ENCODE measurements around the gene KCNV2. TPM values are rescaled to one million over a fixed set of nuclear protein-coding genes. Genes with fewer than 3 reads are reported as not detected.
A peak's percentile ranks its signal among the peaks of the same experiment; 100 is the strongest.

KCNV2 gene
- not detected for total RNA-seq

- ATAC-seq, result no peak
- Mint-ChIP-seq H3K9me3 (peaks cover 4 to 13% of the 10 kb centered on the region in 2 donors), H3K27ac (no peak within 1 kb of the TSS), H3K36me3 (peaks cover 22 to 32% of the 10 kb centered on the region in 2 donors)
- no peak for DNase-seq (ENCODE audit: low spot score in 2 of 2)
These were observed at the start of gene KCNV2 for GRCh38 chr9:2717385-2717784. KCNV2 (plus strand) TSS chr9:2717510; CDS start chr9:2717740, 230 bp downstream.

DNA sequence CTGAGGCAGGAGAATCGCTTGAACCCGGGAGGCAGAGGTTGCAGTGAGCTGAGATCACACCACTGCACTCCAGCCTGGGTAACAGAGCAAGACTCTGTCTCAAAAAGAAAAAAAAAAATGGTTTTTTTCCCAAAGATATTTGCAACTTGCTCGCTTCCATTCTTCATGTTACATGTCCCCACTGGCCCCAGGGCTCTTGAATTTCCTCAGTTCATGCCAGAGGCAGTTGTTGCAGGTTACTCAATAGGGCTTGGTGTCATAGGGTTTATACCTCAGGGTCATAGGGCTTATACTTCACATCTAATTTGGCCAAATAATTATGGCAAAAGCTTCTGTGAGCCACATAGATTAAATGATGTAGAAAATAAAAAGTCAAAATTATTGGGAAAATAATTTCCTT lies 44.1 kb upstream of the KCNV2 start:
- ATAC-seq (no peak), DNase-seq (ENCODE audit: low spot score in 2 of 2) (no peak)
- Mint-ChIP-seq H3K27ac (peak overlapping the region in 1 of 2 donors; percentile 62), H3K36me3 (no peaks in the 10 kb centered on the region), H3K9me3 (peaks cover 0 to 4% of the 10 kb centered on the region in 2 donors)

GRCh38 chr9:2674141-2674824 lies 43.0 kb upstream of the KCNV2 start:
- peaks cover 0 to 4% of the 10 kb centered on the region in 2 donors for H3K9me3 Mint-ChIP-seq
- H3K36me3 Mint-ChIP-seq, result no peaks in the 10 kb centered on the region
- no peak for ATAC-seq
- DNase-seq (ENCODE audit: low spot score in 2 of 2), result no peak
- no peak overlapping the region for H3K27ac Mint-ChIP-seq

DNA sequence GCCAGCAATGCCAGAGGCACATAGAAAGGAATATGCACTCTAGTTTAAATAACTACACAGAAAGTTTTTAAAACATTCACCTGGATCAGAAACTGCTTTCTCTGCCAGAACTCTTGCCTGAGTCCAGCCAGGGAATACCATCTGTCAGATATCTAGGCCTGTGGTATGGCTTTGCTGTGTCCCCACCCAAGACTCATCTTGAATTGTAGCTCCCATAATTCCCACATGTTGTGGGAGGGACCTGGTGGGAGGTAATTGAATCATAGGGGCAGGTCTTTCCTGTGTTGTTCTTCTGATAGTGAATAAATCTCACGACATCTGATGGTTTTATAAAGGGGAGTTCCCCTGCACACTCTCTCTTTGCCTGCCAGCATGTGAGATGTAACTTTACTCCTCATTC lies 41.5 kb upstream of the KCNV2 start:
- ATAC-seq (no peak), DNase-seq (ENCODE audit: low spot score in 2 of 2) (no peak)
- no peak overlapping the region for H3K27ac Mint-ChIP-seq
- peaks cover 4 to 9% of the 10 kb centered on the region in 2 donors for H3K9me3 Mint-ChIP-seq
- H3K36me3 Mint-ChIP-seq, result no peaks in the 10 kb centered on the region

DNA sequence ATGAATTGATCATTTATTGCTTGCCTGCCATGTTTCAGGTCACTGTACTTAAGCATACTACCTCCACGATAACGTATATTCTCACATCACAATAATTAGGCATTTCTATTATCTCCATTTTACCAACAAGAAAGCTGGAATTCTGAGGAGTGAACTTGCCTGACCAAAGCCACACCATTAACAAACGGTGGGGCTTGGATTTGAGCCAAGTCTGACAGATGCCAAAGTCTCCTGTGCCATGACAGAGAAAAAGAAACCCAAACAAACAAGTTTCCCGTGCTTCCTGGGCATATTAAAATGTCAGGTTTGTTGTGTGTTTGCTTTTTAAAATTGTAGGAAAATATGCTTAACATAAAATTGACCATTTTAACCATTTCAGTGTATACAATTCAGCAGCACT lies 40.8 kb upstream of the KCNV2 start:
- Mint-ChIP-seq H3K27ac (no peak overlapping the region), H3K36me3 (no peaks in the 10 kb centered on the region), H3K9me3 (peaks cover 4 to 12% of the 10 kb centered on the region in 2 donors)
- no peak for ATAC-seq
- DNase-seq (ENCODE audit: low spot score in 2 of 2), result no peak

- Mint-ChIP-seq H3K36me3 (no peaks in the 10 kb centered on the region), H3K9me3 (peaks cover 4 to 12% of the 10 kb centered on the region in 2 donors), H3K27ac (no peak overlapping the region)
- no peak for DNase-seq (ENCODE audit: low spot score in 2 of 2)
- no peak for ATAC-seq
These were observed 39.1 kb upstream of the KCNV2 start for GRCh38 chr9:2677915-2678889.

DNA sequence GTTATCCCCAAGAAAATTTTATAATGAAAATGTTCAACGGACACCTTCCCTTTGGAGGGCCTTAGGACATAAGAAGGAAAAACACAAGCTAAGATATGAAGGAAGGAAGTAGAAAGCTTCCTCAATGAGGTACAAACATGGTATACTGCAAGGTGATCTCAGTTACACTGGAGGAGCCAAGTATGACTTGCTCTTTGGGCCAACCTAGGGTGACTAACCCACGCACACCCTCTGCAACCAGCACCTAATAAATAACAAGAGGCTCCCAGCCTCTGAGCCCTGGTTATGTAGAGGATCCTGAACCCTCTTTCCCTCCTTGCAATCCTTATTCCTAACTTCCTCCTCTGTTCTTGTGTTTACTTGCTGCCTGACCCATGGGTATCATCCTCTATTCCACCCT lies 38.3 kb upstream of the KCNV2 start:
- Mint-ChIP-seq H3K27ac (no peak overlapping the region), H3K9me3 (peaks cover 4 to 12% of the 10 kb centered on the region in 2 donors), H3K36me3 (no peaks in the 10 kb centered on the region)
- ATAC-seq (no peak), DNase-seq (ENCODE audit: low spot score in 2 of 2) (no peak)

DNA sequence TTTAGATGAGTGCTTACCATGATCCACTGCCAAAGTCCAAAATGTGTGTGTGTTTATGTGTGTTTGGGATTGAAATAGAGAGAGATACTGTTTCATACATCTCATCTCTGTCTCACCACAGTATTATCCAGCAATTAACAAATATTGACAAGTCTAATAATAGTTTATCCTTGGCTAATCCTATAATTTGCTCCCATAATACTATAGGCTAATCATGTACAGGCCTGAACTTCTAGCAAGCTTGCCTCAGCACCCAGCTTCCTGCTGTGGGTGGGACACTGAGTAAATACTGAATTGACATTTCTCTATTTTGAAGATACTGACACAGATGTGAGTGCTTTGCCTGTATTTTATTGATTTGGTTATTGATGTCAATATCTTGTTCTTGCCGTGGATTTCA lies 35.3 kb upstream of the KCNV2 start:
- ATAC-seq (no peak), DNase-seq (ENCODE audit: low spot score in 2 of 2) (no peak)
- H3K9me3 Mint-ChIP-seq, result peaks cover 4 to 12% of the 10 kb centered on the region in 2 donors
- H3K36me3 Mint-ChIP-seq, result no peaks in the 10 kb centered on the region
- no peak overlapping the region for H3K27ac Mint-ChIP-seq

DNA sequence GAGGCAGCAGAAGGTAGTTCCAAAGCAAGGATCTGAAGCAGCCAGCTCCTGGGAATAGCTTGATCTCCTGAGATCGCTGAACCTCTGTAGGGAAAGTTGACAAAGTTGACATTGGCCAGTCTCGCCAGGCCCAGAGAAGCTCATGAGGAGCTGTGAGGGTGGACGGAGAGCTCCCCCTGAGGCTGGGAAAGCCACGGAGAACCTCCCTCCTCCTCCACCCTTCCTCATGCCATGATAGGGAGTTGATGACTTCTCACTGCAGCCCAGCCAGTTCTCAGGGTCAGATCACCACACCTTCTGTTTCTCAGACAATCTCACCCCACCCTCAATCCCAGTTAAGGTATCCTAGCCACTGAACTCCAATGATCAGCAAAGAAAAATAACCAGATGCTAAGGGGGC lies 30.4 kb upstream of the KCNV2 start:
- no peak overlapping the region for H3K27ac Mint-ChIP-seq
- H3K9me3 Mint-ChIP-seq, result no peaks in the 10 kb centered on the region
- H3K36me3 Mint-ChIP-seq, result no peaks in the 10 kb centered on the region
- ATAC-seq, result no peak
- DNase-seq (ENCODE audit: low spot score in 2 of 2), result no peak

GRCh38 chr9:2688636-2689035 lies 28.7 kb upstream of the KCNV2 start:
- ATAC-seq, result no peak
- no peaks in the 10 kb centered on the region for H3K36me3 Mint-ChIP-seq
- no peak for DNase-seq (ENCODE audit: low spot score in 2 of 2)
- no peaks in the 10 kb centered on the region for H3K9me3 Mint-ChIP-seq
- H3K27ac Mint-ChIP-seq, result no peak overlapping the region

GRCh38 chr9:2691212-2691611 lies 26.1 kb upstream of the KCNV2 start:
- Mint-ChIP-seq H3K27ac (no peak overlapping the region), H3K9me3 (no peaks in the 10 kb centered on the region), H3K36me3 (peaks cover 0 to 4% of the 10 kb centered on the region in 2 donors)
- ATAC-seq (no peak), DNase-seq (ENCODE audit: low spot score in 2 of 2) (no peak)

GRCh38 chr9:2691626-2692025 lies 25.7 kb upstream of the KCNV2 start:
- no peak for DNase-seq (ENCODE audit: low spot score in 2 of 2)
- H3K9me3 Mint-ChIP-seq, result no peaks in the 10 kb centered on the region
- no peak for ATAC-seq
- peaks cover 0 to 4% of the 10 kb centered on the region in 2 donors for H3K36me3 Mint-ChIP-seq
- no peak overlapping the region for H3K27ac Mint-ChIP-seq

- no peaks in the 10 kb centered on the region for H3K9me3 Mint-ChIP-seq
- H3K27ac Mint-ChIP-seq, result no peak overlapping the region
- ATAC-seq (no peak), DNase-seq (ENCODE audit: low spot score in 2 of 2) (no peak)
- peaks cover 0 to 4% of the 10 kb centered on the region in 2 donors for H3K36me3 Mint-ChIP-seq
These were observed 24.3 kb upstream of the KCNV2 start for GRCh38 chr9:2693056-2693455.

GRCh38 chr9:2697492-2697891 lies 19.8 kb upstream of the KCNV2 start:
- Mint-ChIP-seq H3K36me3 (peaks cover 0 to 4% of the 10 kb centered on the region in 2 donors), H3K27ac (peak overlapping the region in 1 of 2 donors; percentile 6)

GRCh38 chr9:2700398-2700797 lies 16.9 kb upstream of the KCNV2 start:
- Mint-ChIP-seq H3K36me3 (no peaks in the 10 kb centered on the region), H3K9me3 (no peaks in the 10 kb centered on the region), H3K27ac (no peak overlapping the region)
- DNase-seq (ENCODE audit: low spot score in 2 of 2) (no peak), ATAC-seq (no peak)

More at GRCh38 chr9:2697492-2697891, 19.8 kb upstream of the KCNV2 start:
- DNase-seq (ENCODE audit: low spot score in 2 of 2), result no peak
- no peak for ATAC-seq
- H3K9me3 Mint-ChIP-seq, result no peaks in the 10 kb centered on the region

- H3K27ac Mint-ChIP-seq, result no peak overlapping the region
- DNase-seq (ENCODE audit: low spot score in 2 of 2) (no peak), ATAC-seq (no peak)
- H3K9me3 Mint-ChIP-seq, result no peaks in the 10 kb centered on the region
- no peaks in the 10 kb centered on the region for H3K36me3 Mint-ChIP-seq
These were observed 16.3 kb upstream of the KCNV2 start for GRCh38 chr9:2700909-2701550.

DNA sequence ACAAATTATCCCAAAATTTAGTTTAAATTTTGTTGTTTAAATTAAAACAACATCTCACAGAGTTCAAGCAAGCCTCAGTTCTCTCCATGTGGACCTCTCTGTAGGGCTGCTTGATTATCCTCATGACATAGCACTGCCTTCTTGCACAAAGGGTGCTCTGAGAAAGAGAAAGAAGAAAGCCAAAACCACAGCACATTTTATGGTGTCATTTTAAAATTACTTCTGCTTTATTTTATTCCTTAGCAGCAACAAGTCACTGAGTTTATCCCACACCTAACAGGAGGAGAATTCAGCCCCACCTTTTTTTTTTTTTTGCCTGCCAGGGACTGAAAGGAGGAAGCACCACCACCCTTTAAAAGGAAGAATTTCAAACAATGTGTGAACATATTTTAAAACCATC lies 12.8 kb upstream of the KCNV2 start:
- Mint-ChIP-seq H3K9me3 (no peaks in the 10 kb centered on the region), H3K36me3 (peaks cover 7 to 12% of the 10 kb centered on the region in 2 donors), H3K27ac (no peak overlapping the region)
- ATAC-seq (no peak), DNase-seq (ENCODE audit: low spot score in 2 of 2) (no peak)
